Liver (tissue), 3 donors: ENCODE results near the gene TM7SF2.

ENCODE experiments used
- ATF3 ChIP-seq: IDR thresholded peaks from 2 replicates; pipeline ENCODE4 v1.6.1; 2016; ENCODE audit warnings: antibody characterized with exemption
- CTCF ChIP-seq: fragments of 150-350 bp; IDR thresholded peaks from 2 replicates; pipeline ENCODE4 v1.5.1; 2017; ENCODE audit warnings: improper control_type of control experiment, low read depth, low read length; ENCODE audit not compliant: missing input control
- EGR1 ChIP-seq, 2 donors: IDR thresholded peaks; 2 replicates each; pipeline ENCODE4 v1.6.1; 2016 to 2018; ENCODE audit warnings: antibody characterized with exemption in 2 of 2, low read depth in 2 of 2
- FOXA1 ChIP-seq: IDR thresholded peaks from 2 replicates; pipeline ENCODE4 v1.6.1; 2016; ENCODE audit warnings: antibody characterized with exemption
- GABPA ChIP-seq, 2 donors: IDR thresholded peaks in 1 of 2; conservative IDR thresholded peaks in 1 of 2; 2 replicates each; pipeline ENCODE4 v1.6.1; 2016; ENCODE audit warnings: antibody characterized with exemption in 2 of 2, mild to moderate bottlenecking in 1 of 2, moderate library complexity in 1 of 2
- HNF4A ChIP-seq, 2 donors: conservative IDR thresholded peaks; 2 replicates each; pipeline ENCODE4 v1.6.1; 2016; ENCODE audit warnings: antibody characterized with exemption in 2 of 2, mild to moderate bottlenecking in 2 of 2
- HNF4G ChIP-seq: IDR thresholded peaks from 2 replicates; pipeline ENCODE4 v1.6.1; 2016; ENCODE audit warnings: antibody characterized with exemption
- MAX ChIP-seq: IDR thresholded peaks from 2 replicates; pipeline ENCODE4 v1.6.1; 2016; ENCODE audit warnings: antibody characterized with exemption
- RAD21 ChIP-seq, 2 donors: IDR thresholded peaks; 2 replicates each; pipeline ENCODE4 v1.6.1; 2016; ENCODE audit warnings: antibody characterized with exemption in 2 of 2, mild to moderate bottlenecking in 2 of 2
- REST ChIP-seq: IDR thresholded peaks from 2 replicates; pipeline ENCODE4 v1.6.1; 2016; ENCODE audit warnings: antibody characterized with exemption, mild to moderate bottlenecking
- RXRA ChIP-seq, 2 donors: IDR thresholded peaks; 2 replicates each; pipeline ENCODE4 v1.6.1; 2017 to 2018; ENCODE audit warnings: antibody characterized with exemption in 2 of 2, mild to moderate bottlenecking in 1 of 2
- SP1 ChIP-seq: IDR thresholded peaks from 2 replicates; pipeline ENCODE4 v1.6.1; 2018; ENCODE audit warnings: antibody characterized with exemption, mild to moderate bottlenecking
- TAF1 ChIP-seq: conservative IDR thresholded peaks from 2 replicates; pipeline ENCODE4 v1.6.1; 2016; ENCODE audit warnings: antibody characterized with exemption, mild to moderate bottlenecking
- donor health status: healthy.
- donor health status: healthy.

- no peak for TF ChIP-seq EGR1 (IDR thresholded peaks at IDR 0.05; ENCODE audit: low read depth in 2 of 2)
- no peak for TF ChIP-seq CTCF
- TF ChIP-seq SP1: no peak
- TF ChIP-seq RAD21 (IDR thresholded peaks at IDR 0.05): no peak
- TF ChIP-seq RXRA (IDR thresholded peaks at IDR 0.05): no peak
- no peak for TF ChIP-seq REST
- TF ChIP-seq GABPA (IDR thresholded peaks at IDR 0.05 in 1 of 2, conservative IDR thresholded peaks at IDR 0.05 in 1 of 2): no peak
- TF ChIP-seq ATF3: no peak
- TF ChIP-seq TAF1: no peak
- TF ChIP-seq HNF4A (conservative IDR thresholded peaks at IDR 0.05): no peak
- TF ChIP-seq HNF4G: no peak
- no peak for TF ChIP-seq MAX
- TF ChIP-seq FOXA1: no peak
Measured at GRCh38 chr11:65125197-65126056, 13.8 kb downstream of the TM7SF2 start.
